HK-2 (cell line): ENCODE measurements around the gene PCSK1.
"Not testable (repeated sequence)": the region's sequence is repeated elsewhere in the genome, so short reads cannot be mapped to it uniquely, and the experiment has no call there.

ENCODE experiments used
- DNase-seq: peaks from one replicate; pipeline ENCODE4 v3.0.0-alpha.2; 2018; ENCODE audit not compliant: unreplicated experiment

The PCSK1 gene

DNA sequence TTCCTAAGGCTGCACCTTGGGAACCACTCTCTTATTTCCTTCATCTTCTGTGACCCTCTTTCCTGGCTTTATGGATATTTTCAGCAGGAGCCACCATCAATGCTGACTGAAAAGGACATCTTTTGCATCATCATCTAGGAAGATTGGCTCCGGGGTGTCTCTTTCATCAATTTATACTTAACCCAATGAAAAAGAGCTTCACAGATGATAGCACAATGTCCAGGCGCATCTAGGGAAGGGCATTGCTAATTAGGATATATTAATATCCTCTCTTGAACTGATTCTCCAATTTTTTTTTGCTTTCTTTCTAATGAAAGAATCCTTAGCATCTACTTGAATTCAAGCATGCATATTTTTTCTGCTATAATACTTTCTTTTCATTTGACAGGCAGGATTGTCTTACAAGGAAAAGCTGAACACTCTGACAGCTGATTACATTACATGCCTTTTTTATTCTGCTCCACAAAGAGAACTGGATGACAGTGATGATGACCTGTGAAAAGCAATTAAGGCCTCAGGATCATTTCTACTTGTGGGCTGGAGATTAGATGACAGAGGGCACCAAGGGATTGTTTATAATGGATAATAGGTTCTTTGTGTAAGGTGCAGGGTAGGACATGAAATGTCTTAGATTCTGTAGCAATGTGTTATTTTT is 60.2 kb downstream of the PCSK1 start:
- DNase-seq, result no peak

DNA sequence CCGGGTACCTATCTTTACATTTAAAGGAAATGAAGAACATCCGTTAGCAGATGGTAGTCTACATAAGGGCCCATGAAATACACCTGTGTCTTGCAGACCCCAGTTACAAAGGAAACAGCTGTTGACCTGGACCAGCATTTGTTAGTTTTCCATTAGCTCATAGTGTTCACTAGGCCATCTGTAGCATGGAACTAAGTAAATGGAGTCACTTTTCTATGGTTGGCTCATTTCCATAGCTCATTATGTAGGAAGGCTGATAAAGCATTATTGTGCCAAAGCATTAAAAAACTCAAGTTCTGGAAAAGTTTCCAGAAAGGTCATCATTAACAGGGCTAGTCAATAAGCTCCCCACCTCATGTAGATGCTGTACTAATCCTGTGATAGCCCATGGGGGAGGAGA is 62.1 kb downstream of the PCSK1 start:
- no peak for DNase-seq

DNA sequence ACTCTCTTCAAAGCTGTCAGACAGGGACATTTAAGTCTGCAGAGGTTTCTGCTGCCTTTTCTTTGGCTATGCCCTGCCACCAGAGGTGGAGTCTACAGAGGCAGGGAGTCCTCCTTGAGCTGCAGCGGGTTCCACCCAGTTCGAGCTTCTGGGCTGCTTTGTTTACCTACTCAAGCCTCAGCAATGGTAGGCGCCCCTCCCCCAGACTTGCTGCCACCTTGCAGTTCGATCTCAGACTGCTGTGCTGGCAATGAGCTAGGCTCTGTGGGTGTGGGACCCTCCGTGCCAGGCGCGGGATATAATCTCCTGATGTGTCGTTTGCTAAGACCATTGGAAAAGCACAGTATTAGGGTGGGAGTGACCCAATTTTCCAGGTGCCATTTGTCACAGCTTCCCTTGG is 65.7 kb downstream of the PCSK1 start:
- DNase-seq, result not testable (repeated sequence)

DNA sequence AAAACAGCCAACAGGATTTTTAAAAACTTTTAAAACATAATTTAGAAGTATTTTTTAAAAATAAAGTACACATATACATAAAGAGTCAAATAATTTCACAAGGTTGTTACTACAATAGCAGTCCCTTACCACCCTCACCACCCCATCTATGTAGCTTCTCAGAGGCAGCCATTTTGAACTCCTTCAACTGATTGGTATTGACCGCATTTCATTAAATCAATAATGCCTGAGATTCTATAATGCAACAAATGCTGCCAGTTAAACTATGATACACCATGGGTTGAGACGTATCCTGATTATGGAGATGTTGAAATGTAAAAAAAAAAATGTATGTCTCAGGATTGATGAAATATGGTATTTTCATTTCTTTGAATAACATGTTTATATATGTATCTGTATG is 78.8 kb downstream of the PCSK1 start:
- no peak for DNase-seq

DNA sequence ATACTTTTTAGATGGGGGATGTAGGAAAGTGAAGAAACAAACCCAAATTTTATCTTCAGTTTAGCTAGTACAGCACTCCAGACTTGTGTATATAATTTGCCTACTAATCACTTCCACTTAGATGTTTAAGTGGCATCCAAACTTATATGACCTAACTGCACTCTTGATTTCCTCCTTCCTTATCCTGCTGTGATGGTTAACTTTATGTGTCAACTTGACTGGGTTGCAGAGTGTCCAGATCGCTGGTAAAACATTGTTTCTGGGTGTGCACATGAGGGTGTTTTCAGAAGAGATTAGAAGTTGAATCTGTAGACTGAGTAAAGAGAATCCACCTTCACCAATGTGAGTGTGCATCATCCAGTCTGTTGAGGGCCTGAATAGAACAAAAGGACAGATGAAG is 79.8 kb downstream of the PCSK1 start:
- no peak for DNase-seq

DNA sequence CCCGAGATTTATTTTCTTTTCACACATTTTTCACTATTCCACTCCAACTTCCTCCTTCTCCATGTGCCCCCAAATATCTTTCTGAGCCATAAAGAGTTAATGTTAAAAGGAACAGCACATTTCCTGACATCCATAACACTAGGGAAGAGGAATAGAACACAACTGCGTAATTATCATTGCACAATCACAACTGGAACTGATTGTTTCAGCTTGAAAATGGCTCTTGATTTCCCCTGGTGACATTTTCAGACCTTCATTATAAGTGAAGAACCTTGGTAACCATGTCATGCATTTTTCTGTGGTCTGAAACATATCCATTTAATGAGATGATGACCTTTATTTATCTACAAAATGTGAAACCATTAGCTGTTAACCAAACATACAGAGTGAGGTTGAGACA is 82.4 kb downstream of the PCSK1 start:
- DNase-seq, result no peak

DNA sequence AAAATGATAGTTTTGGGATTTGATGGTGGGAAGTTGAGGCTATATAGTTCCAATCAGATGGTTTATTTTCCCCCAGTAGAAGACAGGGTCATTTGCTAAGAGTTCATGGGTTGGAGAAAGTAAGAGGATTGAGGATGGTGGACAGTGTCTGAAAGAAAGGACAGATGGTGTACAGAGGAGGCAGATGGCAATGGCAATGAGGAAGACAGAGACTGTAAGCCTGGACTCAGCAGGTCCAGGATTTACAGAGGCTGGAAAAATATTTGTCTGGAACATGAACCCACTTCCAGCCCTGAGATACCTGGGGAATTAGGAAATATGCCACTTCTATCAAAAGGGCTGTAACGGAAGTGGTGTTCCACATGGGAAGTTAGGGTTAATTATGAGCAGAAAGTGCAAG is 84.5 kb downstream of the PCSK1 start:
- DNase-seq, result no peak

DNA sequence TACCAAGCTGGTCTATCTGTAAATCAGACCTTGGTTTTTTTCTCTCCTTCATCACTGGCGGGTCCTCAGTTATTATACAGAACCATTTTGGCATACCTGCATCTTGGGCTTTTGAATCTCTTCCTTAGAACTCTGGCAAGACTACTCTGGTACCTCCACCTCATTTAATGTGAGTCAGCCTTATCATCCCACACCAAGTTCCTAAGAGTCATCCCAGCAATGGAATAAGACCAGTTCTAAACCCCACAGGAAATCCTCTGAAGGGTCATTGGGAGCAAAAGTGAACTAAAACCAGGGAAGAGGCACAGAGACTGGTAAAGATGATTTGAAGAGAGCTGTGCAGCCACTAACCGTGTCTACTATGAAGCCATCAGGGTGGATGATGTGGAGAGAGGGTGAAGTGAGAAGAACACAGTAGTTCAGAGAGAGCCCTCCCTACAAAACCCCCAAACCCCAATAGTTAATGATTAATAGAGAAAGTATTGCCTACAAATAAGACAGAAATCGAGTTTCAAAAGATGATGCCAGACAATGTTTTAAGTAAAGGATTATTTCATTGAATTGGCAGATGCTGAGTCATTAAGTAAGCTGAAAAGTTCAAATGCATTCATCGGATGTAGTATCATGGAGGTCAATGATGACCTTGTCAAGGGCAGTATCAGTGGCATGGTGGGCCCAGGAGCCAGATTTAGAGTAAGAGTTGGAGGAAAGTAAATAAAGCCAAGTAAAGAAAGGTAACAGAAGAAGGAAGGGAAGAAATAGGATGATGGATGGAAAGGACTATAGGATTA is 85.4 kb downstream of the PCSK1 start:
- DNase-seq, result no peak

DNA sequence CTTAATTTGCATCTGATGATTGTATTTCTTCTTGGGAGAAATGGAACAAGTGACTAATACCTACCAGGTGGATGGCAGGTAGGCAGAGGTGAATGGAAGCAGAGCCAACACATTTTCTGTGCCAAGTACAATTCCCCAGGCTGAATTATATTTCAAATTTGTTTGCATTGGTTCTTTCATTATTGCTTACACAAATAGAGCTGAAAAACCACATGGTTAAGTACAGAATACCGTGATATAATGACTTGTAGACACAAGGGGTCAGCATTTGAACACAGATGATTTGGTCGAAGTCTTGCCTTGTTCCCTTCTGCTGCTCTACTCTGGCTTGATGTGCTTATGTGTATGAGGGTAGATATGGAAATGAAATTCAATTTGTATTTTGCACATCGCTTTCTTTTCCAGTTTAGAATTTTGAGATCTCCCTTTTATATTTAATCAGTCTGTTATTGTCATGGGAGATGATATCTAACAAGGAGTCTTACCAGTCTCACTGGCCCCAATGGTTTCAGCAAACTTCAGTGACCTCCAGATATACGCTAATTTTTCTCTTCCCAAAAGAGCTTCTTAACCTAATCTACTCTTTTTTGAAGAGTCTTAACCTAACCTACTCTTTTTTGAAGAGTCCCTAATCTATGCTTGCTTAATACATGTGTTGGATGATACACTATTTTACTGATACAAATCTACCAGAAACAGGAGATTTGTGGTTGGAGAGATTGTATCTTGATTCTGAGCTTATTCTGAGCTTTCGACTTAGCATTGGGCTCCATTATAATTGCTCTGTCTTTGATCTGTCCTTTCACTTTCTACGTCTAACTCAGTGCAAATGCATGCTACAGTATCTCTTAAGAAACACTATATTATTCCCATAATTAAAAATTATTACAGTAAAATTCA is 88.1 kb downstream of the PCSK1 start:
- no peak for DNase-seq

DNA sequence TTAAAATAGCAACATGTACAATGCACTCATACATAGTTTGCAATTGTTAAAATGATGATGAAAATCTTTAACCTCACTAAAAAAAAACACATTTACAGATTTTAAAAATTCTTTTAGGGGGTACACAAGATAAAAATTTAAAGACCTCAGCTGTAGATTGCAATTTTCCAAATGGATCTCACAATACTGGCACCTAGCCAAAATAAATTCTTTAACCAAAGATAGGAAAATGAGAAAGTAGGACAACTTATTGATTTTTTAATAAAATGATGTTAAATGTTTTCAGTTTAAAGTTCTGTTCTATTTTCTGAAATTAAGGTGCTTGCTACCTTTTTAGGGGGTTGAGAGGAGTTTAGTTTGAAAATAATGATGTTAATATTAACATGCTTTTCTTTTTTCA is 90.0 kb downstream of the PCSK1 start:
- DNase-seq, result no peak

DNA sequence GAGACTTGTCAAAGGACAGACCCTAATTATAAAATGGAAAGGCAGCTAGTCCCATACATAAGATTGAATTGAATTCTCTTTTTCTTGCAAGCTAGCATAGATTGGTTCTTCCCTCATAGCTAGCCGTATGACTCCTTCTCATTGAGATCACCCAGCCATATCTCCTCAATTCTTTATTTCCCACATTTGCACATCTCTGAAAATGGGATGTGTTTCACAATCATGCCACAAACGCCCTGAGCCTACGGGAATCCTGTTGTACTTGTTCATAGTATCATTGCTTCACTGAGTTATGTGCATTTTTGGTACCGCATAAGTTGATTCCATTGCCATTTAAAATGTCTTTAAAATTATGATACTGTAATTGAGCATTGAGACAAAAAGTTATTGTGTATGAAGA is 90.5 kb downstream of the PCSK1 start:
- no peak for DNase-seq
